HG03025 (cell line): ENCODE data around the gene ASIC3.
"Not testable (repeated sequence)": the region's sequence is repeated elsewhere in the genome, so short reads cannot be mapped to it uniquely, and the experiment has no call there.

Experiments
- ATAC-seq: cut with Tn5 transposase; IDR thresholded peaks from one replicate; pipeline ENCODE4 v1.9.1; 2021; ENCODE audit warnings: mild to moderate bottlenecking, moderate library complexity; ENCODE audit not compliant: unreplicated experiment, low FRiP score

ASIC3 gene

DNA sequence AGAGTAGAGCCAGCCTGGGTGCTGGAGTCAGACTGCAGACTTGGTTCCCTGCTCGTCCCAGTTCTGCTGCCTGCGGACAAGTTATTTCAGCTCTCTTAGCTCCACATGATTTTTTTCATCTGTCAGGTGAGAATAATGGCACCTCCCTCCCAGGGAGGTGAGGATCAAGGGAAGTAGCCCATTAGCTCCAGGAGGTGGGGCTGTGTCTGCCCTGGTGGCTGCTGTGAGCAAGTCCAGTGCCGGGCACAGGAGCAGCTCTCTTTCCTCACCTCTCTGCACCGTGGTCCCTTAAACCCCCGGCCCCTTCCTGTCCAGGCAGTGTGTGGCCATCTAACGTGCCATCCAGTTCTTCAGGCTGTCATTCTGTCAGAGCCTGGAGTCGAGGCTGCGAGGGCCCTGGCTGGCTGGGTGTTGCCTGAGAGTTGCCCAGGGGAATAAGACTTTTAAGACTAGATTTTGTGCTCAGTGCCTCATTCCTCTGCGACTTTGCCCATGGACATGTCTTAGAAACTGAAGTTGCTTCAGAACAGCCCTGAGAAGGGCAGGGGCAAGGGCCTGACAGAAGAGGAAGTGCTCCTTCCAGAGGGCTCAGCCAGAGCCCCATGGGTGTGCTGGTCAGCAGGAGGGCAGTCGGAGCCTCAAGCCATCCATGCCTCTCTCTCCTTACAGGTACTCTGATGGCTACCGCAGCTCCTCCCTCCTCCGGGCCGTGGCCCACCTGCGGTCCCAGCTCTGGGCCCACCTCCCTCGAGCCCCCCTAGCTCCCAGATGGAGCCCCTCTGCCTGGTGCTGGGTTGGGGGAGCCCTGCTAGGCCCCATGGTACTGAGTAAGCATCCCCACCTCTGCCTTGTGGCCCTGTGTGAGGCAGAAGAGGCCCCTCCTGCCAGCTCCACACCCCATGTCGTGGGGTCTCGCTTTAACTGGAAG is 15.1 kb upstream of the ASIC3 start:
- ATAC-seq: no peak

DNA sequence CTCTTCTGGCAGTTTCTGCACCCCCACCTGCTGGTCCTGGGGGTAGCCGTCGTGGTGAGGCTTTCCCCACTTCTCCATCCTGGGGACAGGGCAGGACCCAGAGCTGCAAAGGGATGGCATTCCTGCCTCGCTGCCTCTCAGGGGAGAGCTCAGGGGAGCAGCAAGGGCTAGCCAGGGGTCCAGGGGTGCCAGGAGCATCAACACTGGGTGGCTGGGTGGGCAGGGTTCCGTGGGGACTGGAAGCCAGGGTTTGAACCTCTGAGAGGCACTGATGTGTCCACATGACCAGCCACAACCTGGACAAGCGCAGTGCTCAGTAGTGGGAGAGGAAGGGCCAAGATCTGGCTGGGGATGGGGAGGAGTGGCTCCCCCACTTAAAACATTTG is 14.5 kb upstream of the ASIC3 start:
- no peak for ATAC-seq

DNA sequence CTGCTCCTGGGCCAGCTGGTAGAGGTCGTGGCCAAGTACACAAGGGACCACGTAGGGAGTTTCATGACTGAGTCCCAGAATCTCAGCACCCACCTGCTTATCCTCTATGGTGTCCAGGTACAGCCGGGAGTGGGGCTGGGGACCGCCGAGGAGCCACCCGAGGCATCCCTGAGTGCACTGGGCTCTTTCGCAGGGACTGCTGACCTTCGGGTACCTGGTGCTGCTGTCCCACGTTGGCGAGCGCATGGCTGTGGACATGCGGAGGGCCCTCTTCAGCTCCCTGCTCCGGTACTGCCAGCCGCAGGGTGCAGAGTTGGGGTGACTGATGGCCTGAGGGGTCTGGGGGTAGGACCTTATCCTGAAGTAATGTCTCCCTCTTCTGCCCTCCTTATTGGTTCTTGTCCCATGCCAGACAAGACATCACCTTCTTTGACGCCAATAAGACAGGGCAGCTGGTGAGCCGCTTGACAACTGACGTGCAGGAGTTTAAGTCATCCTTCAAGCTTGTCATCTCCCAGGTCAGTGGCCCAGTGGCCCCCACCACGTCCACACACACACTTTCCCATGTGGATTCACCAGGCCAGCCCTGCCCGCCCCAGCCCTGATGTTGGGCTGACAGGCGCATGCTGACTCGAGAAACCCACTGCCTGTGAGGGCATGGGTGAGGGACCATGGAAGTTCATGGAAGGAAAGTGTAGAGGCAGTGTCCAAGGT is 13.9 kb upstream of the ASIC3 start:
- no peak for ATAC-seq

DNA sequence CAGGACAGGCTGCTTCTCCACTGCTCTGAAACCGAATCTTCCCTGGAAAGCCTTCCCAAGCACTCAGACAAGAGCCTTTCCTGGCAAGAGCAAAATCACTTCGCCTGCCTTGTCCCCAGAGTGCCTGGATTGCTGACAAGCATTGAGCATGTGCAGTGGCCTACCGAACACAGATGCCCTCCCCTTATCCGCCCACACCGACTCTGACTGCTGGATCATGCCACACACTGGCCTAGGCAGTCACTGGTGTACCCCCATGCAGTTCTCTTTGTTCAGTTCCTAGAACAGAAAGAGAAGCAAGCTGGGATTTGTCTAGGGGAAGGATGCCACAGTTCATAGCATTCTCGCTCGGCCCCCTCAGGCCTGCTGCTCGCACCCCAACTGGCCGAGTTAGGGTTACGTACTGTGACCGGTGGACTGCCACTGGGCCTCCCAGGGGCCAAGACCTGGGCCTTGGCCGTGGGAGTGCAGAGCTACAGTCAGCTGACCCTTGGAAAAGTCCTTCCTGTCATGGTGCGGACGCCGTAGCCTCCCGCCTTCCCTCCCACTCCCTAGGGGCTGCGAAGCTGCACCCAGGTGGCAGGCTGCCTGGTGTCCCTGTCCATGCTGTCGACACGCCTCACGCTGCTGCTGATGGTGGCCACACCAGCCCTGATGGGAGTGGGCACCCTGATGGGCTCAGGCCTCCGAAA is 13.2 kb upstream of the ASIC3 start:
- no peak for ATAC-seq

DNA sequence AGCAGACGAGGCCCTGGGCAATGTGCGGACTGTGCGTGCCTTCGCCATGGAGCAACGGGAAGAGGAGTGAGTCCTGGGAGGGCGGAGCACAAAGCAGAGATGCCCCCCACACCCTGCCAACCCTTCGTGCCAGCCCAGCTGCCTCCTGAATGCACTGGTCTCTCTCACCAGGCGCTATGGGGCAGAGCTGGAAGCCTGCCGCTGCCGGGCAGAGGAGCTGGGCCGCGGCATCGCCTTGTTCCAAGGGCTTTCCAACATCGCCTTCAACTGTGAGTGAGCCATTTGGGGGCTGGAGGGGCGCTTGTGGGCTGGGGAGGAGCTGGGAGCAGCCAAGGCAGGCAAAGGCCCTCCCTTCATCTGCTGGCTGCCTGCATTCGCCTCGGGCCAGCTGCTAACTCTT is 12.4 kb upstream of the ASIC3 start:
- no peak for ATAC-seq

DNA sequence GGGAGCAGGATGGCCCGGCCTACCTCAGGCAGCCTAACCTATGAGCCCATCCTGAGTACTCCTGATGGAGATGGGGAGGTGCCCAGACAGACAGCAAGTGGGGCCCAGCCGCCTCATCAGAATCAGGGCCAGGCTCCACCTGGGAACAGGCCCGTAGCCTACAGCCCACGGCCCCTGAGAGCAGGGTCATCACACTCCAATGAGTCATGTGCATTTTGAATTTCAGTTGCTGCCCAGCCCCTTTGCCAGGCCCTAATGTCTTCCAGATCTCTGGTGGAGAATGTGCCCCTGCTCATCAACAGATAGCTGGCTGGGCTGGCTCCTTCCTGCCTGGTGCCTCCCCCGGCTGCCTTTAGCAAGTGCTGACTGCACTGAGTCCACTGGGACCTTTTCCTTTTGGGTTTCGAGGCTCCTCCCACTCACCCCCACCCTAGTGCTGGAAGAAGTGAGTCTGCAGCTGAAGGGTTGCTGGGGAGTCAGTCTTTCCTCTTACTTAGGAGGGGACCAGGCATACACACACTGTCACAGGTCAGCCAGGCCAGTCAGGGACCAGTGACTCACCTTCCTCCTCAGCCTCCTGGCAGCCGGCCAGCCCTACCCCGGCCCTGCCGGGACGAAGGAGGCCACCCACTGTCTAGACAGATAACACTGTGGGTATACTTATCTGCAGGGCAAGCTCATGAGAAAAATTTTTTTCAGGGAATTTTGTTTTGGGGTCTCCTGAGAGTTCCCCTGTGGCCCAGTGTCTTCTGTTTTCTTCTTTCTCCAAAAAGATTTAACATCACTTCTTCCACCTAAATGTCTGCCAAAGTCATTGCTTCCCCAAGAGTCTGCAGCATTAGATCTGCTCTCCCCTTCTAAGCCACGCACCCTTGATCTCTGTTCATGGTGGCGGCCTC is 9.1 kb upstream of the ASIC3 start:
- no peak for ATAC-seq

DNA sequence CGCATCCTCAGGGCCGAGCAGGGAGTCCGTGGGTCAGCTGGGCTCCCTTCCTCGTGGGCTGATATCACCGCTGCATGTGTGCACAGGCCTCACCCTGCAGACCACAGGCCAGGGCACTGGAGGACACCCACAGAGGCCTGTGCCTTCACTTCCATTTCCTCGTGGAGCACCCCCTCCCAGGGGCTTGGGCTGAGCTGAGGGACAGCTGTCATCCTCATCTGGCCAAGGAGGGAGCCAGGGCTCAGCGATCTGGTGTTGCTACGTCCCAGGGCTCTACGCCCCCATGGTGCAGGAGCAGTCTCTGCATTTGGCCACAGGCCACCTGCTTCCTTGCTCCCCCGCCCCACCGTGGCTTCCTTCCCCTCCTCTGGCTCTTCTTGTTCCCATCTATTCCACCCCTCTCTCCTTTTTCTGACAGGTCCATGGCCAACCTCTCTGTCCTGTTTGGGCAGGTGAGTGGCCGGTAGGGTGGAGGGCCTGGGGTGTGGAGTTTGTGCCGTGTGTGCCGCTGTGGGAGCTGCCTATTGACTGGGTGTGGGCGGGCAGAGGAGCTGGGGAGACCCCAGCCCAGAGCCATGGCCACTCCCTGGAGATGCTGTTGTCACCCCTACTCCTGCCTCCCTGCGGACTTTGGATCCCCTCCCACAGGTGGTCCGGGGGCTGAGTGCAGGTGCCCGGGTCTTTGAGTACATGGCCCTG is 8.3 kb upstream of the ASIC3 start:
- no peak for ATAC-seq

DNA sequence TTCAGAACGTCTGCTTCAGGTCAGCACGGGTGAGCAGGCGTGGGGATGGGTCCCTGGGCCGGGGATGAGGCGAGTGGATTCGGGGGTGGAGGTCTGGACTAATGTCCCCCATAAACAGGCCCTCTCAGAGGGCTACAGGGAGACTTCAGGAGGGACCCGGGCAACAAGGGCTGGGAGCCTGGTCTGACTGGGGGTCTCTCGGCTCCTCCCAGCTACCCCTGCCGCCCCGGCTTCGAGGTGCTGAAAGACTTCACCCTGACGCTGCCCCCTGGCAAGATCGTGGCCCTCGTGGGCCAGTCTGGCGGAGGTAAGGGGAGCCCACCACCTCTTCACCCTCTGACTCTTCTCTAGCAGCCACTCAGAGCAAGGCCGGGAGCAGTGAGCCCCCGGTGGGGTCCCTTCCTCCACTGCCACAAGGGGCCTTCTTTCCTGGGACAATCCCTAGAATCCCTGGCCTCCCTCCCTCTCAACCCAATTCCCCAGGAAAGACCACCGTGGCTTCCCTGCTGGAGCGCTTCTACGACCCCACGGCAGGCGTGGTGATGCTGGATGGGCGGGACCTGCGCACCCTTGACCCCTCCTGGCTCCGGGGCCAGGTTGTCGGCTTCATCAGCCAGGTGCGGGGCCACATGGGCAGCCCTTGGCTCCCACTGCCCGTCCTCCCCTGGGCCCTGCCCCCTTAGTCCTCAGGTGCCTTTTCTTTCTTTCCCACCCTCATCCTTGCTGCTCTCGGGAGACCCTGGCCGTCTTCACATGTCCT is 7.5 kb upstream of the ASIC3 start:
- ATAC-seq: no peak

DNA sequence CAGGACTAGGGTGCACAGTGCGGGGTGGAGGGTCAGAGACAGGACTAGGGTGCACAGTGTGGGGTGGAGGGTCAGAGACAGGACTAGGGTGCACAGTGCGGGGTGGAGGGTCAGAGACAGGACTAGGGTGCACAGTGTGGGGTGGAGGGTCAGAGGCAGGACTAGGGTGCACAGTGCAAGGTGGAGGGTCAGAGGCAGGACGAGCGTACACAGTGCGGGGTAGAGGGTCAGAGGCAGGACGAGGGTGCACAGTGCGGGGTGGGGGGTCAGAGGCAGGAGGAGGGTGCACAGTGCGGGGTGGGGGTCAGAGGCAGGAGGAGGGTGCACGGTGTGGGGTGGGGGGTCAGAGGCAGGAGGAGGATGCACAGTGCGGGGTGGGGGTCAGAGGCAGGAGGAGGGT is 4.9 kb upstream of the ASIC3 start:
- ATAC-seq: not testable (repeated sequence)

DNA sequence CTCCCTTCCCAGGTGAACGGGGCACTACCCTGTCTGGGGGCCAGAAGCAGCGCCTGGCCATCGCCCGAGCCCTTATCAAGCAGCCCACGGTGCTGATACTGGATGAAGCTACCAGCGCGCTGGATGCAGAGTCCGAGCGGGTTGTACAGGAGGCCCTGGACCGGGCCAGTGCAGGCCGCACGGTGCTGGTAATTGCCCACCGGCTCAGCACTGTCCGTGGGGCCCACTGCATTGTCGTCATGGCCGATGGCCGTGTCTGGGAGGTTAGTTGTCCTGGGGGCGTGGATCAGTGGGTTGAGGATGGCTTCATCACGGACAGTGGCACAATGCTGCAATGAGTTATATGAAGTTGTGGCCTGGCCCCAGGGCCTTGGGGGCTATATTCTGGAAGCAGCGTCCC is 4.4 kb upstream of the ASIC3 start:
- no peak for ATAC-seq

DNA sequence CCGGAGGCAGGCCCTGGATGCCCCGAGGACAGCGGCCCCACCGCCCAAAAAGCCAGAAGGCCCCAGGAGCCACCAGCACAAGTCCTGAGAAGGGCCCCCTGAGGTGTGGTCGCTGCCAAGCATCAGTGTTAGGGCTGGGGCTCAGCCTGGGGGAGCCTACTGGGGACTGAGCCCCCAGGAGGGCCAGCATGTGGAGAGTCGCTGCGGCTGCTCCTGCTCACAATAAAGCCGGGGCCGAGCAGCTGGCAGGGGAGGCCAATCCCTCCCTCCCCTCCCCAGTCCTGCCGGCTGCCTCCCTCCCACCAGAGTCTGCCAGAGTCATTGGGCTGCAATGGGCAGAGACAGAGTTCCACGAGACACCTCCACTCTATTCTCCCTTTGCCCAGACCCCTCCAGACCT is 3.1 kb upstream of the ASIC3 start:
- ATAC-seq: no peak

DNA sequence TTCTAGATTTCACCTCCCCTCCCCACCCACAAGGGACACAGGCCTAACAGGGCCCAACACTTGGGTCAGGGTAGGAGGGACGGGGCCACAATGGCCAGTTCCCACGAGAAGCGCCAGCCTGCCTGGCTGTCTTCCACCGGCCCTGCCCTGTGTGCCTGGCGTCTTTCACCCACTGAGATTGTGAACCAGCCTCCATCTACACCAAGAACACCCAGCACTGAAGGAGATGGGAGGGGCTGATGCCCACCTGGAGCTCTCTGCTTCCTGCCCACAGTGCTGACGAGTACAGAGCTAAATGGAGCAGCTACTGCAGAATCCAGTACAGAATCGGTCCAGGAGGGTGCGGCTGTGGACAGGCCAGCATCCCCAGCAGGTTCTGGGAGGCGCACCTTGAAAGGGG is 2.4 kb upstream of the ASIC3 start:
- no peak for ATAC-seq

DNA sequence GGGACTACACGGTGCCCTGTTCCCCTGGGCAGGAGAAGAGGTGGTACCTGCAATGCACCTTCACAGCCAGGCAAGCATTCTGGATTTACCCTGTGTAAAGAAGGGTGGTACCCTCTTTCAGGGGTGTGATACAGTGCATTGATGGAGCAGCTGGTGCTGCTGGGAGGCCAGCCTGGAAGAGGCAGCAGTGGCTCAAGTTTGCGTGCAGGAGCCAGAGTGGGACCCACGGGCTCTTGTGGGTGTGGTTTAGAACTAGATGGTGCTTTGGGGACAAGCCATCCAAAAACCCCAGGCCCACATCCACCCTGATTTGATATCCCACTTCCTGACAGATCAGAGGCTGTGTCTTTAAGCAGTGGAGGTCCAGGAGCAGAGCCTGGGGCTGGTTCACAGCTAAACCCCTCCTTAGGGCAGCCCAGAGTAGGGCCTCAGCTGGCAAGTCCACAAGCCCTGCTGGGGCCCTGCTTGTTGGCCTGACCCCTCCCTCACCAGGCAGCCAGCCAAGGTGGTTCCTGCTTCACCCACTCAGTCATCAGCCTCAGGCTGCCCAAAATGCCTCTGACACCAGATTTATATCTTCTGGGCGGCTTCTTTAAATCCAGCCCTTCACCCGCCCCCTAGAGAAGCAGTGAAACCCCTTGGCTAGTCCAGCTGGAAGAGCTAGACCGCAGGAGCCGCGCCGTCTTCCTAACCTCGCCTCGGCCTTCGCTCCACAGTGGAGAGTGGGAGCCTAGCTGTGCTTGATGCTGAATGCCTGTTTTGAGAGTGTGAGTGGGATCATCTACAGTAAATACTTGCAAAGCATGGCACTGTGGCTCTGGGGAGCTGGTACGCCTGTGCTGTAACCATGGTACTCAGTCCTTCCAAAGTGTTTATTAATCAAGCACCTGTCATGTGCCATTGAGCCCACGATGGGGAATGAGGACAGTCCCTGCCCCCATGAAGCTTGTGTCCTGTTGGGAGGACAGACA is 1.4 kb upstream of the ASIC3 start:
- no peak for ATAC-seq

DNA sequence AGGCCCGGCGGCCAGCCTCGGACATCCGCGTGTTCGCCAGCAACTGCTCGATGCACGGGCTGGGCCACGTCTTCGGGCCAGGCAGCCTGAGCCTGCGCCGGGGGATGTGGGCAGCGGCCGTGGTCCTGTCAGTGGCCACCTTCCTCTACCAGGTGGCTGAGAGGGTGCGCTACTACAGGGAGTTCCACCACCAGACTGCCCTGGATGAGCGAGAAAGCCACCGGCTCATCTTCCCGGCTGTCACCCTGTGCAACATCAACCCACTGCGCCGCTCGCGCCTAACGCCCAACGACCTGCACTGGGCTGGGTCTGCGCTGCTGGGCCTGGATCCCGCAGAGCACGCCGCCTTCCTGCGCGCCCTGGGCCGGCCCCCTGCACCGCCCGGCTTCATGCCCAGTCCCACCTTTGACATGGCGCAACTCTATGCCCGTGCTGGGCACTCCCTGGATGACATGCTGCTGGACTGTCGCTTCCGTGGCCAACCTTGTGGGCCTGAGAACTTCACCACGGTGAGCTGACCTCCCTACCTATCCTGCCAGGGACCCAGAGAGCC is 656 bp downstream of the ASIC3 start:
- no peak for ATAC-seq

DNA sequence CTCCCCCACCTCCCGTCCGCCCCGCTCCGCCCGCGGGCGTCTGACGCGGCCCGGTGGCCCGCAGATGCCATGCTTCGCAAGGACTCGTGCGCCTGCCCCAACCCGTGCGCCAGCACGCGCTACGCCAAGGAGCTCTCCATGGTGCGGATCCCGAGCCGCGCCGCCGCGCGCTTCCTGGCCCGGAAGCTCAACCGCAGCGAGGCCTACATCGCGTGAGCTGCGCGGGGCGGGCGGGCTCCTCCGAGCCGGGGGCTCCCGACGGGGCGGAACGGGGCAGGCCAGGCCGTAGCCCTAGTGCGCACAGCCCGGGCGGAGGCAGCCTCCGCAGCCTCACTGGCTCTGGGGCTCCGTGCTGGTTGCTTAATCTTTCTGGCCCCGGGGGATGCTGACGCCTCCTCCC is 2.8 kb downstream of the ASIC3 start:
- ATAC-seq: no peak

DNA sequence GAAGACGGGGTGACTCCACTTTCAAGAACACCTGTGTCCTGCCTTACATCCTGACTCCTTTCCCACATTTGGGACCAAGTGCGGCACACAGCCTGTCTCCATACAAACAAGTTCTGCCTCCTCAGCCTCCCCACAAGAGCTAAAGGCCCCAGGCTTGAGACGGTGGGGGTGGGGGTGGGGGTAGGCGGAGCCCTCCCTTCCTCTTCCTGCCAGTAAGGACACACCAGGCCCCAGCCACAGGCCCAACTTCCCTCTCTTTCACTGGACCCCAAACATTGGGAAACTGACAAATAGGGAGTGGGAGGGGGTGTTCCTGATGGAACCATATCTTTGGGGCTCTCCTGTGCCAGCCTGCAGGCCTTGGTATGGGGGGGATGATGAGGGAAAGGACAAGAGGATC is 4.8 kb downstream of the ASIC3 start:
- no peak for ATAC-seq

DNA sequence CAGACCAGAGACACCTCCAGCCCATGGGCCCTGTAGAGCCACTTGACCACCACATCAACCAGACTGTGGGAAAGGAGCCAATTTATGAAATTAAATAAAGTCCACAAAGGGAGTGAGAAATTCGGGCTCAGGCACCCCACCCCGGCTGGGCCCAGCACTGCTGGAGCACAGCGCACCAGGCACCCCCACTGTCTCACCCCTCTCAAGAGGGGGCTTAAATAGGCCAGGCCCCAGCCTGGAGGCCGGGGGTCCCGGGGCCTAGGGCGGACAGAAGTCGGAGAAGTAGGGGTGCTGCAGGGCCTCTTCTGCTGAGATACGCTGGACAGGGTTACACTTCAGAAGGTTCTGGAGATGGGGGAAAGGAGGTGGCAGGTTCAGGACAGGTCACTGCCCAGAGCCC is 5.4 kb downstream of the ASIC3 start:
- ATAC-seq: no peak

DNA sequence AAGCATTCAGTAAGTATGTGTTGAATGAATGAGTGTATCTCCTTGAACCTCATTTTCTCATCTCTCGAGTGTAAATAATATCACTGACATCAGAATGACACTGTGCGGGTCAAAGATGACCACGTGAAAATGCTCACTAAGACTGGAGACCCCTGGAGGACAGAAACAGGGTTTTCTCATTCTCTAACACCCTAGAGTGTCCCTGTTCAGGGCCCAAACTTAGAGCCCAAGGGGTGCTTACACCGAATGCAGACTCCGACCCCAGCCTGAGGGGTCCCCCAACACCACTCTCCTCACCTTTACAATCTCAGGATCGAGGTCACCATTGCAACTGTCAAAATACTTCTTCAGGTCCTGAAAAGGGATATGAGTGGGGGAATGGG is 7.9 kb downstream of the ASIC3 start:
- no peak for ATAC-seq
